ENCODE results near the gene MAP7D2. TPM values are rescaled to one million over a fixed set of nuclear protein-coding genes. Genes with fewer than 3 reads are reported as not detected.
"Not testable (repeated sequence)": the region's sequence is repeated elsewhere in the genome, so short reads cannot be mapped to it uniquely, and the experiment has no call there.

MAP7D2 gene
- under 1 TPM; 0.43 to 0.50 TPM for total RNA-seq

GRCh38 chrX:20116577-20117240 lies at the start of gene MAP7D2:
MAP7D2 (minus strand) TSS chrX:20116907; CDS start chrX:20116879, 28 bp downstream.
- DNase-seq = no peak
- no peak within 1 kb of the TSS for H3K4me3 Mint-ChIP-seq
- POLR2A ChIA-PET = no interaction called here

GRCh38 chrX:20162516-20162915 lies 45.8 kb upstream of the MAP7D2 start:
- H3K9me3 Mint-ChIP-seq, CTCF ChIA-PET, POLR2A ChIA-PET, DNase-seq, H3K27ac Mint-ChIP-seq, H3K4me3 Mint-ChIP-seq, H3K4me1 Mint-ChIP-seq, H3K27me3 Mint-ChIP-seq: not testable (repeated sequence)
- peaks cover 43% of the 10 kb centered on the region for H3K36me3 Mint-ChIP-seq (ENCODE audit: low read depth)

More at GRCh38 chrX:20116577-20117240, at the start of gene MAP7D2:
- H3K9me3 Mint-ChIP-seq = no peaks in the 10 kb centered on the region
- CTCF ChIA-PET = no interaction called here
- peaks cover 17% of the 10 kb centered on the region for H3K27me3 Mint-ChIP-seq
- no peaks in the 10 kb centered on the region for H3K36me3 Mint-ChIP-seq (ENCODE audit: low read depth)
- H3K4me1 Mint-ChIP-seq = peaks cover 13% of the 10 kb centered on the region
- no peak within 1 kb of the TSS for H3K27ac Mint-ChIP-seq

- Mint-ChIP-seq H3K9me3 (no peaks in the 10 kb centered on the region), H3K36me3 (ENCODE audit: low read depth) (peaks cover 46% of the 10 kb centered on the region), H3K27me3 (no peaks in the 10 kb centered on the region), H3K4me1 (no peaks in the 10 kb centered on the region), H3K4me3 (no peak overlapping the region), H3K27ac (no peak overlapping the region)
- DNase-seq = no peak
- POLR2A ChIA-PET = no interaction called here
- CTCF ChIA-PET = no interaction called here
Measured at GRCh38 chrX:20159797-20160385, 43.2 kb upstream of the MAP7D2 start.

GRCh38 chrX:20151689-20152088 lies 35.0 kb upstream of the MAP7D2 start:
- Mint-ChIP-seq H3K9me3 (no peaks in the 10 kb centered on the region), H3K4me1 (peaks cover 5% of the 10 kb centered on the region), H3K4me3 (no peak overlapping the region), H3K36me3 (ENCODE audit: low read depth) (peaks cover 38% of the 10 kb centered on the region), H3K27me3 (no peaks in the 10 kb centered on the region), H3K27ac (no peak overlapping the region)
- POLR2A ChIA-PET = no interaction called here
- CTCF ChIA-PET = no interaction called here
- DNase-seq = no peak

GRCh38 chrX:20149326-20149725 lies 32.6 kb upstream of the MAP7D2 start:
- H3K4me3 Mint-ChIP-seq = no peak overlapping the region
- no peaks in the 10 kb centered on the region for H3K27me3 Mint-ChIP-seq
- H3K27ac Mint-ChIP-seq = no peak overlapping the region
- POLR2A ChIA-PET = no interaction called here
- H3K36me3 Mint-ChIP-seq (ENCODE audit: low read depth) = peaks cover 25% of the 10 kb centered on the region
- CTCF ChIA-PET = no interaction called here
- H3K4me1 Mint-ChIP-seq = peaks cover 12% of the 10 kb centered on the region
- no peaks in the 10 kb centered on the region for H3K9me3 Mint-ChIP-seq
- no peak for DNase-seq

- H3K4me1 Mint-ChIP-seq = peaks cover 20% of the 10 kb centered on the region
- no peak overlapping the region for H3K27ac Mint-ChIP-seq
- H3K4me3 Mint-ChIP-seq = no peak overlapping the region
- H3K27me3 Mint-ChIP-seq = no peaks in the 10 kb centered on the region
- no peak for DNase-seq
- ChIA-PET POLR2A (no interaction called here), CTCF (interaction anchor here (0.6 kb wide), 1 partner anchor 232 kb away, joined by 3 read pairs; no protein-coding TSS in a partner anchor)
- peaks cover 19% of the 10 kb centered on the region for H3K36me3 Mint-ChIP-seq (ENCODE audit: low read depth)
- H3K9me3 Mint-ChIP-seq = no peaks in the 10 kb centered on the region
Measured at GRCh38 chrX:20147561-20147960, 30.9 kb upstream of the MAP7D2 start.

GRCh38 chrX:20144491-20144890 lies 27.8 kb upstream of the MAP7D2 start:
- CTCF ChIA-PET = no interaction called here
- Mint-ChIP-seq H3K27me3 (no peaks in the 10 kb centered on the region), H3K27ac (no peak overlapping the region), H3K4me3 (no peak overlapping the region), H3K4me1 (peaks cover 30% of the 10 kb centered on the region), H3K9me3 (no peaks in the 10 kb centered on the region), H3K36me3 (ENCODE audit: low read depth) (peaks cover 7% of the 10 kb centered on the region)
- POLR2A ChIA-PET = no interaction called here
- DNase-seq = no peak

- Mint-ChIP-seq H3K27me3 (no peaks in the 10 kb centered on the region), H3K27ac (no peak overlapping the region), H3K4me3 (no peak overlapping the region), H3K36me3 (ENCODE audit: low read depth) (peaks cover 13% of the 10 kb centered on the region), H3K4me1 (peaks cover 37% of the 10 kb centered on the region), H3K9me3 (no peaks in the 10 kb centered on the region)
- ChIA-PET CTCF (no interaction called here), POLR2A (no interaction called here)
- DNase-seq = no peak
Measured at GRCh38 chrX:20143561-20143960, 26.9 kb upstream of the MAP7D2 start.

- H3K4me3 Mint-ChIP-seq = peak overlapping the region; percentile 39
- ChIA-PET CTCF (no interaction called here), POLR2A (interaction anchor here (2.0 kb wide), 1 partner anchor 13 kb away, joined by 6 read pairs; no protein-coding TSS in a partner anchor)
- peaks cover 11% of the 10 kb centered on the region for H3K36me3 Mint-ChIP-seq (ENCODE audit: low read depth)
- no peaks in the 10 kb centered on the region for H3K9me3 Mint-ChIP-seq
- no peak for DNase-seq
- no peaks in the 10 kb centered on the region for H3K27me3 Mint-ChIP-seq
- peak overlapping the region; percentile 47 for H3K27ac Mint-ChIP-seq
- peaks cover 37% of the 10 kb centered on the region for H3K4me1 Mint-ChIP-seq
Measured at GRCh38 chrX:20143111-20143510, 26.4 kb upstream of the MAP7D2 start.

GRCh38 chrX:20141281-20142220 lies 24.8 kb upstream of the MAP7D2 start, which contains the start of gene EIF1AX:
EIF1AX (minus strand) TSS chrX:20141838; CDS start chrX:20141640, 198 bp downstream.
- CTCF ChIA-PET = interaction anchor here (1.0 to 1.1 kb wide), 2 partner anchors 236 to 796 kb away, joined by 4 to 5 read pairs; no protein-coding TSS in a partner anchor
- peak within 1 kb of the TSS; percentile 81 for H3K27ac Mint-ChIP-seq

GRCh38 chrX:20140420-20140819 lies 23.7 kb upstream of the MAP7D2 start:
- ChIA-PET POLR2A (interaction anchor here (1.3 to 2.4 kb wide), 3 partner anchors 10 to 375 kb away, joined by 3 to 5 read pairs (median 5); no protein-coding TSS in a partner anchor), CTCF (interaction anchor here (0.5 to 1.1 kb wide), 3 partner anchors 235 to 795 kb away, joined by 4 to 5 read pairs (median 5); no protein-coding TSS in a partner anchor)
- Mint-ChIP-seq H3K4me3 (peak overlapping the region; percentile 83), H3K27ac (no peak overlapping the region), H3K4me1 (peaks cover 47% of the 10 kb centered on the region), H3K9me3 (no peaks in the 10 kb centered on the region), H3K36me3 (ENCODE audit: low read depth) (peaks cover 27% of the 10 kb centered on the region), H3K27me3 (no peaks in the 10 kb centered on the region)
- no peak for DNase-seq

More at GRCh38 chrX:20141281-20142220, 24.8 kb upstream of the MAP7D2 start, which contains the start of gene EIF1AX:
- H3K27me3 Mint-ChIP-seq = no peaks in the 10 kb centered on the region
- peak within 1 kb of the TSS; percentile 83 for H3K4me3 Mint-ChIP-seq
- no peaks in the 10 kb centered on the region for H3K9me3 Mint-ChIP-seq
- POLR2A ChIA-PET = interaction anchor here (0.9 to 2.0 kb wide), 11 partner anchors 10 to 1787 kb away, joined by 3 to 6 read pairs (median 3); partner anchors contain the start of genes RPS6KA3 and SCML2
- H3K4me1 Mint-ChIP-seq = peaks cover 37% of the 10 kb centered on the region
- DNase-seq = peak; percentile 96
- peaks cover 16% of the 10 kb centered on the region for H3K36me3 Mint-ChIP-seq (ENCODE audit: low read depth)

GRCh38 chrX:20139966-20140365 lies 23.3 kb upstream of the MAP7D2 start:
- no peak for DNase-seq
- H3K27me3 Mint-ChIP-seq = no peaks in the 10 kb centered on the region
- H3K36me3 Mint-ChIP-seq (ENCODE audit: low read depth) = peaks cover 30% of the 10 kb centered on the region
- peak overlapping the region; percentile 14 for H3K27ac Mint-ChIP-seq
- H3K4me1 Mint-ChIP-seq = peaks cover 47% of the 10 kb centered on the region
- peak overlapping the region; percentile 83 for H3K4me3 Mint-ChIP-seq
- ChIA-PET CTCF (no interaction called here), POLR2A (interaction anchor here (0.7 to 2.4 kb wide), 2 partner anchors 10 to 19 kb away, joined by 3 to 5 read pairs; no protein-coding TSS in a partner anchor)
- no peaks in the 10 kb centered on the region for H3K9me3 Mint-ChIP-seq

- ChIA-PET POLR2A (no interaction called here), CTCF (no interaction called here)
- H3K4me3 Mint-ChIP-seq = no peak overlapping the region
- H3K27ac Mint-ChIP-seq = no peak overlapping the region
- H3K36me3 Mint-ChIP-seq (ENCODE audit: low read depth) = peaks cover 33% of the 10 kb centered on the region
- H3K27me3 Mint-ChIP-seq = no peaks in the 10 kb centered on the region
- H3K4me1 Mint-ChIP-seq = peaks cover 33% of the 10 kb centered on the region
- no peak for DNase-seq
- H3K9me3 Mint-ChIP-seq = no peaks in the 10 kb centered on the region
Measured at GRCh38 chrX:20135944-20136343, 19.2 kb upstream of the MAP7D2 start.

Measured in activated CD4-positive, alpha-beta memory T cell treated with anti-CD3 and anti-CD28 coated beads, Interleukin-2, amount 10 ng/mL, durations not matched to agents 7 days and 5 days (primary cell).